Lower leg skin (tissue), 3 donors: Measurements from ENCODE around the gene EPHA3.

ENCODE experiments used
- CTCF ChIP-seq, 3 donors: fragments of 450-650 bp; IDR thresholded peaks; one replicate each; pipeline ENCODE4 v1.5.1; 2016; ENCODE audit warnings: antibody characterized with exemption in 3 of 3, mild to moderate bottlenecking in 3 of 3, moderate library complexity in 2 of 3
- POLR2A ChIP-seq, 2 donors: fragments of 450-650 bp; IDR thresholded peaks; one replicate each; pipeline ENCODE4 v1.6.1; 2016 to 2017; ENCODE audit warnings: antibody characterized with exemption in 2 of 2, mild to moderate bottlenecking in 1 of 2, moderate library complexity in 1 of 2

- no peak for TF ChIP-seq CTCF (IDR thresholded peaks at IDR 0.05)
- no peak for TF ChIP-seq POLR2A (IDR thresholded peaks at IDR 0.05)
Measured at GRCh38 chr3:89171687-89172545, 64.5 kb downstream of the EPHA3 start.
